Neural cell (in vitro differentiated cells): ENCODE measurements around the gene ZNF189.

Experiments used
- EP300 ChIP-seq: fragments of 450-650 bp; conservative IDR thresholded peaks from 2 replicates; pipeline ENCODE4 v1.6.1; 2014; ENCODE audit warnings: antibody characterized with exemption, mild to moderate bottlenecking, moderate library complexity; ENCODE audit not compliant: poor library complexity, severe bottlenecking
- EZH2 ChIP-seq: fragments of 200-600, 300-800 bp; shearing (Covaris generic), sonication (generic); IDR thresholded peaks from 2 replicates; pipeline ENCODE4 v1.6.1; 2014; ENCODE audit warnings: antibody characterized with exemption, low read length, borderline replicate concordance, mild to moderate bottlenecking; ENCODE audit not compliant: insufficient read depth, poor library complexity, severe bottlenecking
- MXI1 ChIP-seq: fragments of 450-650 bp; conservative IDR thresholded peaks from 2 replicates; pipeline ENCODE4 v1.6.1; 2014; ENCODE audit warnings: antibody characterized with exemption, mild to moderate bottlenecking; ENCODE audit not compliant: poor library complexity, severe bottlenecking
- POLR2AphosphoS5 ChIP-seq: IDR thresholded peaks from 2 replicates; pipeline ENCODE4 v1.6.1; 2012
- RAD21 ChIP-seq: fragments of 450-650 bp; conservative IDR thresholded peaks from 2 replicates; pipeline ENCODE4 v1.6.1; 2014; ENCODE audit warnings: antibody characterized with exemption, mild to moderate bottlenecking, moderate library complexity
- SMC3 ChIP-seq: fragments of 450-650 bp; conservative IDR thresholded peaks from 2 replicates; pipeline ENCODE4 v1.6.1; 2014; ENCODE audit warnings: antibody characterized with exemption, mild to moderate bottlenecking, moderate library complexity; ENCODE audit not compliant: poor library complexity
- TAF1 ChIP-seq: IDR thresholded peaks from 2 replicates; pipeline ENCODE4 v1.6.1; 2012; ENCODE audit warnings: low read depth
- TF ChIP-seq, protein P1 (sequence below): fragments of 450-650 bp; IDR thresholded peaks from 2 replicates; pipeline ENCODE4 v1.5.1; 2014; ENCODE audit warnings: antibody characterized with exemption, mild to moderate bottlenecking, moderate library complexity; ENCODE audit not compliant: poor library complexity, severe bottlenecking
- TF ChIP-seq, protein P2 (sequence below): IDR thresholded peaks from 2 replicates; pipeline ENCODE4 v1.6.1; 2012; ENCODE audit warnings: borderline replicate concordance

DNA sequence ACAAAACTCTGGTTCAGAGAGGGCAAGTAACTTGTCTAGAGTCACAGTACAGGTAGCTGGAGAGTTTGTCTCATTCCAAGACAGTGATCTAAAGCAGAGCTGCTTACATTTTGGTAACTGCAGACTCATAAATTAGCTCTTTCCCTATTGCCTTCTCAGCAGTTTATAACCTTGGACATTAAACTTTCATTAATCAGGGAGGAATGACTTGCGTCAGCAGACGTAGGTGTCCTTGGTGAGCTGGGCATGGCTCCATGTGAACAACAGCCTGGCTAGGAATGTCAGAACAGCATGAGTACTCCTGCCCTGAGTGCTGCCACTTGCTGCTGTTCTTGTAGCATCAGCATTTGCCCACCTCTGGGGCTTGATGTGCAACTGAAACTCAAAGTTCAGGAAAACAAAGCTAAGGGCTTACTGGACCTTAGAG lies 39.2 kb downstream of the ZNF189 start:
- no peak for TF ChIP-seq POLR2AphosphoS5
- TF ChIP-seq, protein P1, sequence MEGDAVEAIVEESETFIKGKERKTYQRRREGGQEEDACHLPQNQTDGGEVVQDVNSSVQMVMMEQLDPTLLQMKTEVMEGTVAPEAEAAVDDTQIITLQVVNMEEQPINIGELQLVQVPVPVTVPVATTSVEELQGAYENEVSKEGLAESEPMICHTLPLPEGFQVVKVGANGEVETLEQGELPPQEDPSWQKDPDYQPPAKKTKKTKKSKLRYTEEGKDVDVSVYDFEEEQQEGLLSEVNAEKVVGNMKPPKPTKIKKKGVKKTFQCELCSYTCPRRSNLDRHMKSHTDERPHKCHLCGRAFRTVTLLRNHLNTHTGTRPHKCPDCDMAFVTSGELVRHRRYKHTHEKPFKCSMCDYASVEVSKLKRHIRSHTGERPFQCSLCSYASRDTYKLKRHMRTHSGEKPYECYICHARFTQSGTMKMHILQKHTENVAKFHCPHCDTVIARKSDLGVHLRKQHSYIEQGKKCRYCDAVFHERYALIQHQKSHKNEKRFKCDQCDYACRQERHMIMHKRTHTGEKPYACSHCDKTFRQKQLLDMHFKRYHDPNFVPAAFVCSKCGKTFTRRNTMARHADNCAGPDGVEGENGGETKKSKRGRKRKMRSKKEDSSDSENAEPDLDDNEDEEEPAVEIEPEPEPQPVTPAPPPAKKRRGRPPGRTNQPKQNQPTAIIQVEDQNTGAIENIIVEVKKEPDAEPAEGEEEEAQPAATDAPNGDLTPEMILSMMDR, result no peak
- no peak for TF ChIP-seq RAD21
- TF ChIP-seq, protein P2, sequence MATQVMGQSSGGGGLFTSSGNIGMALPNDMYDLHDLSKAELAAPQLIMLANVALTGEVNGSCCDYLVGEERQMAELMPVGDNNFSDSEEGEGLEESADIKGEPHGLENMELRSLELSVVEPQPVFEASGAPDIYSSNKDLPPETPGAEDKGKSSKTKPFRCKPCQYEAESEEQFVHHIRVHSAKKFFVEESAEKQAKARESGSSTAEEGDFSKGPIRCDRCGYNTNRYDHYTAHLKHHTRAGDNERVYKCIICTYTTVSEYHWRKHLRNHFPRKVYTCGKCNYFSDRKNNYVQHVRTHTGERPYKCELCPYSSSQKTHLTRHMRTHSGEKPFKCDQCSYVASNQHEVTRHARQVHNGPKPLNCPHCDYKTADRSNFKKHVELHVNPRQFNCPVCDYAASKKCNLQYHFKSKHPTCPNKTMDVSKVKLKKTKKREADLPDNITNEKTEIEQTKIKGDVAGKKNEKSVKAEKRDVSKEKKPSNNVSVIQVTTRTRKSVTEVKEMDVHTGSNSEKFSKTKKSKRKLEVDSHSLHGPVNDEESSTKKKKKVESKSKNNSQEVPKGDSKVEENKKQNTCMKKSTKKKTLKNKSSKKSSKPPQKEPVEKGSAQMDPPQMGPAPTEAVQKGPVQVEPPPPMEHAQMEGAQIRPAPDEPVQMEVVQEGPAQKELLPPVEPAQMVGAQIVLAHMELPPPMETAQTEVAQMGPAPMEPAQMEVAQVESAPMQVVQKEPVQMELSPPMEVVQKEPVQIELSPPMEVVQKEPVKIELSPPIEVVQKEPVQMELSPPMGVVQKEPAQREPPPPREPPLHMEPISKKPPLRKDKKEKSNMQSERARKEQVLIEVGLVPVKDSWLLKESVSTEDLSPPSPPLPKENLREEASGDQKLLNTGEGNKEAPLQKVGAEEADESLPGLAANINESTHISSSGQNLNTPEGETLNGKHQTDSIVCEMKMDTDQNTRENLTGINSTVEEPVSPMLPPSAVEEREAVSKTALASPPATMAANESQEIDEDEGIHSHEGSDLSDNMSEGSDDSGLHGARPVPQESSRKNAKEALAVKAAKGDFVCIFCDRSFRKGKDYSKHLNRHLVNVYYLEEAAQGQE, result no peak
- TF ChIP-seq TAF1, result no peak
- no peak for TF ChIP-seq EZH2
- no peak for TF ChIP-seq EP300
- TF ChIP-seq SMC3, result no peak
- TF ChIP-seq MXI1, result no peak
